Hematopoietic multipotent progenitor cell treated with erythropoietin and hydrocortisone succinate and interleukin-3 and kit ligand, for 17 days (in vitro differentiated cells): Measurements from ENCODE around the gene EPB42.

Experiments used
- DNase-seq: peaks from one replicate; pipeline ENCODE4 v3.0.0-alpha.2; 2015; ENCODE audit warnings: low spot score

EPB42 gene

DNA sequence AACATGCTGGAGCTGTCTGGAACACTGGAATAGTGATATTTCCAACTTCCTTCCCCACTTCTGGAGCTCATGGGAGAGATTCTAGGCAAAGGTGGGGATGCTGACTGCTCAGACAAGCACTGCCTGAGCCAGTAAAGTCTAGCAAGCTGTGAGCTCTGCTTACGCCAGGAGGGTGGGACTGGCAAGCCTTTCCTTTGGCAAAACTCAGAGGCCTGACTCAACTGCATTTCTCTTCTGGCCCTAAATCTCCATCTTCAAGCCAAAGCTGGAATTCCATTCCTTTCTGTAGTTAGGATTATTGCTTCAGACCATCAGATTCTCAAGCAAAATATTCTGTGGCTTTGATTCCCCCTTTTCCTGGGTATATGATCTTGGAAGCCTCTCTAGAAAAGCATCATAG lies 20.3 kb upstream of the EPB42 start:
- no peak for DNase-seq

DNA sequence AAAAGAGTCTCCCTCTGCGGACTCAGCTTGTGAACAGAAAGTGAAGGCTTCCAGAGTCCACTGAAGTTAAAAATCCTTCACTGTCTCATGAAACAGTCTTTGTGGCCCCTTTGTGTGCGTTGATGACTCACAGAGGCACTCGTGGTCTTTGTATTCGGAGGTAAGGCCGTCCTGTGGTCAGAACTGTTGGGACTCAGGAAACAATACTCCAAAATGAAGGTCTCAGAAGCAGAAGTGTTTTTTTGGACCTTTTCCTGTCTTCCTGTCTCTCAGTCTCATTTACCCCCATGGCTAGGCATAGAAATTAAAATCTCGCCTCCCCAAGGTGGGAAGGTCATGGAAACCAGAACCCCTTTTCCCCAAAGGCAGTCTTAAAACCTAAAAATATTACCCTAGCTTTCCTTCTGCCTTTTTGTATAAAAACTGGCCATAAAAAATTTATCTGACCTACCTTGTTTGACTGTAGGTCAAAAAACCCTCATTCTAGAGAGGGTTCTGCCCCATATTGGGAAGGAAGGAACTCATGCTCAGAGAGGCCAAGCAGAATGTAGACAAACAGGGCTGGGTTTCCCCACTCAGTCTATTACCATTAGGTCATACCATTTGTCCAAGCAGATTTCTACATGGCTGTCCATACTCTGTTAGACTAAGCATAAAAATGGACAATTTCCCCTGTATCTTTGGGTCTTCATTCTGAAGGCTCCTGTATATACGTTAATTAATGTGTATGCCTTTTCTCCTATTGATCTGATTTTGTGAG lies 19.1 kb upstream of the EPB42 start:
- no peak for DNase-seq

DNA sequence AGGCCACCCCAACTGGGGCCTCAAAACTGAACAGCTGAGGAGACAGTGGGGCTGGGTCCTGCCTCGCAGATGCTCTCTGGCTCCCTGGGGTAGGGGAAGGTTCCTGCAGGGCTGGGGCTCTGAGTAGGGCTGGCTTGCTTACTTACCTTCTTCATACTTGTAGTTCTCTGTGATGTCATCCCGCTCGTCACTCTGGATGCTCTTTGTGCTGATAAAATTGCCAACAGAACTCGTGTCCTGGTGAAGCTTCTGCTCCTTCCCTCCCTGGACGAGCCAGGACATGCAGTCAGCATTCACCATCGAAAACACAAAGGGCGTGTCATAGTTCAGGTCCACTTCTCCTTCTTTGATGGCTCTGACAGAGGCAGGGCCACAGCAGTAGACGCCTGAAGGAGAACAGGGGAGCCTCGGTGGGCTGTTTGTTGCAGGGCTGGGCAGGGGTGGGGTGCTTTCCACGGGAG lies 17.9 kb upstream of the EPB42 start:
- DNase-seq: no peak

DNA sequence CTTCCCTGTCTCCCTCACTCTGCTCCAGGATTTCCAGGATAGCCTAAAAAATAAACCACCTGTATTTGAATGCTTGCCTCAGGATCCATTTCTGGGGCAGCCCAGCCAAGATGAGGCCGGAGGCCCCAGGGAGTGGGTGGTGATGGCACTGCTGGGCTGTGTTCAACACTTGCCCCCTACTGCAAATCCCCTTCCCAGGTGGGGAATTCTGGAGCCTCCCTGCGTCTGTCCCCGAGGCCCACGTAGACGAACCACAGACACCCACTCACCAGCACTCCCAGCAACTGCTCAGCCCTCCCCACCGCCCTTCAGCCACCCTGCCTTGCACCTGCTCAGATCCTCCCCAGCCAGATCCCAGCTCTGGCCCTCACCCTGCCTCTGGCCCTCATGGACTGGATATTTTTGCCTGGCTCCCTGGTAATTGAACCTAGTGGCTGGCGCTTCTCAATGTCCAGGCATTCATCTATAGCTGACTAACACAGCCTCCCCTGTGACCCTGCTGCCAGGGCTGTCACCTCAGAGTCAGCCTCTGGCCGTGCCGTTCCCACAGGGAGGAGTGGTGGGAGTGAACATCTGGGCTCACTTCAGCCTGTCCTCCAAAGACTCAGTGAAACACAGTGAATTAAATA lies 17.1 kb upstream of the EPB42 start:
- DNase-seq: no peak

DNA sequence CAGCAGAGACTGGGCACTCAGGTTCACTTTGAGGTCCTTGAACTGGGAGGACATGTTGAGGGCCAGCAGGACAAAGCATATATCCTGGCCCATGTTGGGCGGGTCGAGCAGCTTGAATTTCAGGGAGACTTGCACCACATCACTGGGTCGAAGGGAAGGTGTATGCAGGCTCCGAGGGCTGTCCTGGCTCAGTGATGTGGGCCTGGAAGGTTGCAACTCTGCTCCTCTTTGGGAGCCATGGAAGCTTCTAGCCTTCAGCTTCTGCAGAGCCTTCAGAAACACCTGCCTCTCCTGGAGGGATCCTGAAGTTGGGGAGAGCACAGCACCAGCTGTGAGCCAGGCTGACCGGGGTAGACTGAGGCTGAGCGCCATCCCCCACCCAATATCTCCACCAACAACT lies 14.7 kb upstream of the EPB42 start:
- DNase-seq: no peak

DNA sequence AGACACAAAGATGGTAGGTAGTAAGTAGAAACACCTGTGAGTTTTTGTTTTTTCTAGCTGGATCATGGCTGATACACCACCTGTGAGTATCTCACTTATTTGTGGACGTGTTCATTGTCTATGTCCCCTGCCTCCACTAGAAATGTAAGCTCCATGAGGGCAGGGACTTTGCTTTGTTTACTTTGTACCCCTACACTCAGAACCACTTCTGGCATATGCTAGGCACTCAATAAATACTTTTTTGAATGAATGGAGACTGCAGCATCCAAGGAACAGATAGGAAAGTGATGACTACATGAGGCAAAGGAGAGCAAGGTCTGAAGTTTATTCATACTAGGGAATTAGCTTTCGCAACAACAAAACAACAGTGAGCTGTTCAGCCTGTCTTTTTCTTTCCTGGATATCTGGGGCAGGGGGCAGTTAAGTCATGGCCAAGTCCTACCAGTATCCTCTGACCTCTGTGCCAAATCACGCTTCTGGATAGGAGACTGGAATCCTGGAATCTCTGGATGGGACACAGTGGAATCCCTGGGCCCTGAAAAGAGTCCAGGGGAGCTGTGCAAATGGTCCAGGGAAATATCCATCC lies 11.6 kb upstream of the EPB42 start:
- no peak for DNase-seq

DNA sequence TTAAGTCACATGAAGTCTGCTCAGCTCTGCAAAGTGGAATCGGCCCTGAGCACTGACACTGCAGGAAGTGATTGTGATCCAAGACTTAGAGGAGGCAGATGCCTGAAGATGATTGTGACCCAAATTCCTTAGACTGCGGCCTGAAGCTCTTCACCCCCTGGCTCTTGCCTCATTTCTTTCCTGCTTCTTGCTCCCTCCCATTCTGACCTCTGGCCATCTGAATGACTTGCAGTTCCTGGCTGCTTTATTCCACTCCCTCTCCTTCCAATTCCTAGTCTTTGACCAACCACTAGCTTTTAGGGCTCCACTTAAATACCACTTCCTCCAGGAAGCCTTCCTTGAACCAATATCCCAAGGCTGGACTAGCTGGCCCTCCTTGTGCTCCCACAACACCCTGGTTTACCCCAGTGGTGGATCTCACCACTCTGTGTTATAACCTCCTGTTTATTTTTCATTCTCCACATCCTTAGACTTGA lies 9.9 kb upstream of the EPB42 start:
- DNase-seq: no peak

DNA sequence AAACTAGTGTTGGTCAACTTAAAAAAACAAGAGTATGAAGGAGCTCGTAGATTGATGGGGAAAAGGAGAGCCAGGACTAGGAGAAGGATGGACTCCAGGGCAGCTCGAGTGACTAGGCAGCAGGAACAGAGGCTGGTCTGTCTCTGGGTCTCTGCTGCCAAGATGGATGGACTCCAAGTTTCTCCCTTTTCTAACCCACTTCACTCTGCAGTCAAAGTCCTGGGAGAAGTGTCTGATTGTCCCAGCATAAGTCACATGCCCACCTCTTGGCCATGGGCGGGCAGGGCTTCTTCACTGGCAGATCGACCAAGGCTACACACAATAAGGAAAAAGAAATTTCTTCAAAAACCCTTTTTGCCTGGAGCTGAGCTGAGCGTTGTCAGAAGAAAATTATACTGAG lies 9.2 kb upstream of the EPB42 start:
- no peak for DNase-seq

DNA sequence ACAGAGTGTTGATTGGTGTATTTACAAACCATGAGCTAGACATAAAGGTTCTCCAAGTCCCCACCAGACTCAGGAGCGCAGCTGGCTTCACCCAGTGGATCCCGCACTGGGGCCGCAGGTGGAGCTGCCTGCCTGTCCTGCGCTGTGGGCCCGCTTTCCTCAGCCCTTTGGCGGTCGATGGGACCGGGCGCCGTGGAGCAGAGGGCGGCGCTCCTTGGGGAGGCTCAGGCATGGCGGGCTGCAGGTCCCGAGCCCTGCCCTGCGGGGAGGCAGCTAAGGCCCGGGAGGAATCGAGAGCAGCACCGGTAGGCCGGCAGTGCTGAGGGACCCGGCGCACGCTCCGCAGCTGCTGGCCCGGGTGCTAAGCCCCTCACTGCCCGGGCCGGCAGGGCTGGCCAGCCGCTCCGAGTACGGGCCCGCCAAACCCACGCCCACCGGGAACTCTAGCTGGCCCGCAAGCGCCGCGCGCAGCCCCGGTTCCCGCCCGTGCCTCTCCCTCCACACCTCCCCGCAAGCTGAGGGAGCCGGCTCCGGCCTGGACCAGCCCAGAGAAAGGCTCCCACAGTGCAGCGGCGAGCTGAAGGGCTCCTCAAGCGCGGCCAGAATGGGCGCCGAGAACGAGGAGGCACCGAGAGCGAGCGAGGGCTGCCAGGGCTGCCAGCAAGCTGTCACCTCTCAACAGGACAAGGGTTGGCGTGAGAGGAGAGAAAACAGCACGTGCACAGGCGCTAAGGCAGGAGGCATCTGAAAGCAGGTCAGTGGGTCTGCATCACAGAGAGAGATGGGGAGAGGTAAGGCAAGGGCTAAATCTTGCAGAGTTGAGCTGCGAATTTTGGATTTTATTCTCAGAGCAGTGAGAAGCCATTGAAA lies 5.9 kb upstream of the EPB42 start:
- no peak for DNase-seq

DNA sequence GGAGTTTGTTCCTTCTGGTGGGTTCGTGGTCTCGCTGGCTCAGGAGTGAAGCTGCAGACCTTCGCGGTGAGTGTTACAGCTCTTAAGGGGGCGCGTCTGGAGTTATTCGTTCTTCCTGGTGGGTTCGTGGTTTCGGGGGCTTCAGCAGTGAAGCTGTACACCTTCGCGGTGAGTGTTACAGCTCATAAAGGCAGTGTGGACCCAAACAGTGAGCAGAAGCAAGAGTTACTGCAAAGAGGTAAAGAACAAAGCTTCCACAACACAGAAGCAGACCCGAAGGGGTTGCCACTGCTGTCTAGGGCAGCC lies 5.1 kb upstream of the EPB42 start:
- peak; percentile 34 for DNase-seq

DNA sequence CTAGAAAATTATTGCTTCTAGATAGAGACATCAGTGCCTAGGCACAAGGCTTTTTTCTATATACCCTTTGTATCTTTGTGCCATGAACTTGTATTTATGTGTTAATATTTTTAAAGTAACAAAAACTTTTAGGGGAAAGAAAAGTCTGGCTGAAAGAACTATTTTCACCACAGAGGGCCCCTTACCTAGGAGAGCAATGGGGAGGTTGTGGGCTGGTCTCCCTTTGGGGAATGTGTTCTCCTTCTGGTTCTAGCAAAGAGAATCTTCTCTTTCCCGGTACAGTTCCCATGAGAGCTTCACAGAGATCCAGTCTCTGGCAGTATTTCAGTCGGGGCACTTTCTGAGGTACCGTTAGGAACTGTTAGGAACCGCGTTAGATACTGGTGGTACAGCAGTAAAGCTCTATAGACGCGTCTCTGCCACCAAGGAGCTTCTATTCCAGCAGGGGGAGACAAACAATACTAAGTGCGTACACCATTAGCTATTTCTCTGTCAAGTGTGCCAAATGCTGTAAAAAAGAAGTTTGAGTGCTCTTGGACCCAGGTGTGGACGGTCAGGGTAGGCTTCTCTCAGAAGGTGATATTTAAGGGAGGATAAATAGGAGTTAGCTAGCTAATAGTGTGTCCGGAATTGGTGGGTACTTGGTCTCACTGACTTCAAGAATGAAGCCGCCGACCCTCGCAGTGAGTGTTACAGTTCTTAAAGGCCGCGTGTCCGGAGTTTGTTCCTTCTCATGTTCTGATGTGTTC lies 4.6 kb upstream of the EPB42 start:
- DNase-seq: peak; percentile 91

DNA sequence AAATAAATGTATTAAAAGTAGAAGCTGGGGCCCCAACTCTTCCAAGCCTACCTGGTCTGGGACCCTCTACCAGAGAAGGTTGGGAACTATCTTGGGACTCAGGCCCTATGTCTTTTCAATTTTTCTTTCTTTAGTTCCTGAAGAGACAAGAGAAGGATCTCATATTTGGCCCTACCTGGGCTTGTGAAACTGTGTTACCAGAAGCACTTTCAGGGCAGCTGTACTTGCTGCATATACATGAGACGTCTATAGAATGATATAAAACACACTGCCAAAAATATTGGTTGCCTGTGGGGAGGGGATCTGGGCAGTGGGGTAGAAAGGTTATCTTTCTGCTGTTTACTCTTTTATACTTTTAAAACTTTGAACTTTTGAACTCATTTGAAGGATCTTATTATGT lies 604 bp upstream of the EPB42 start:
- DNase-seq: no peak

DNA sequence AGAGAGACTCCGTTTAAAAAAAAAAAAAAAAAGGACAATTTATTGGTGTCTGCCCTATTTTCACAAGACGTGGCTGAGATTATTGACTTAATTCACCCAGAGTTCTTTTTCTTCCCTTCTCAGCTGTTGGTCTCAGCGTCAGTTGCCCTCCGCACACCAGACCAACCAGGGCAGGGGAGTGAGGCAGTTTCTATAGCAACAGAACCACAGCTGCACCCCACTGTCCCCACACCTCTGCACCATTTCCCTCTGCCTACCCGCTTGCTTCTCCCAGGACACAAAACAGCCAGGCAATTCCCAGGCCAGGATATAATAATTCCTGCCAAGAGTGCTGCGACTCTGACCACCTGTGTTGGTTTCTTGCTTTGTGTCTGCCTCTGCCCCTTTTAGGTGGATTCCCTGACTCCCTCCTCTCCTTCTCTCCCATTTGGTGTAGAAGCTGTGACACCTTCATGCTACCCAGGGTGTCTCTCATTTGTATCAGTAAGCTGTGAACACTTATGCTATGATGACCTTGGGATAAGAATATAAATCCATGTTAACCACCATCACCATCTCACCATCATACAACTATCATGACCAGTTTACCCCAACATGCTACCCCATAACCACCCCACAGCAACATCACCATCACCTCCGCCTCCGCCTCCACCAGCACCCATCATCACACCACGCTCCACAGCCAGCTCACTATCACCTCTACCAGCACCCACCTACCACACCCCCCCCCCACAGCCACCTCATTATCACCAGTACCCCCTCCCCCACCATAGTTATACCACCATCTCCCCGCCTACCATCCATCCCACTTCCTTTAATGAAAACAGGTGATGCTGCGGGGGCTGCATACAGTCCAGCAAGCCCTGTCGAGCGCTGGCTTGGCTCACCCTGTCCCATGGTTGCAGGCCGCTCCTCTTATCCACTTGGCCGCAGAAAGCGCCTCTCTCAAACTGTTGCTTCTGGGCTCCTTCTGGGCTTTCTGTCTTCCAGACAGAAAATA lies 589 bp downstream of the EPB42 start:
- DNase-seq: peak; percentile 80

DNA sequence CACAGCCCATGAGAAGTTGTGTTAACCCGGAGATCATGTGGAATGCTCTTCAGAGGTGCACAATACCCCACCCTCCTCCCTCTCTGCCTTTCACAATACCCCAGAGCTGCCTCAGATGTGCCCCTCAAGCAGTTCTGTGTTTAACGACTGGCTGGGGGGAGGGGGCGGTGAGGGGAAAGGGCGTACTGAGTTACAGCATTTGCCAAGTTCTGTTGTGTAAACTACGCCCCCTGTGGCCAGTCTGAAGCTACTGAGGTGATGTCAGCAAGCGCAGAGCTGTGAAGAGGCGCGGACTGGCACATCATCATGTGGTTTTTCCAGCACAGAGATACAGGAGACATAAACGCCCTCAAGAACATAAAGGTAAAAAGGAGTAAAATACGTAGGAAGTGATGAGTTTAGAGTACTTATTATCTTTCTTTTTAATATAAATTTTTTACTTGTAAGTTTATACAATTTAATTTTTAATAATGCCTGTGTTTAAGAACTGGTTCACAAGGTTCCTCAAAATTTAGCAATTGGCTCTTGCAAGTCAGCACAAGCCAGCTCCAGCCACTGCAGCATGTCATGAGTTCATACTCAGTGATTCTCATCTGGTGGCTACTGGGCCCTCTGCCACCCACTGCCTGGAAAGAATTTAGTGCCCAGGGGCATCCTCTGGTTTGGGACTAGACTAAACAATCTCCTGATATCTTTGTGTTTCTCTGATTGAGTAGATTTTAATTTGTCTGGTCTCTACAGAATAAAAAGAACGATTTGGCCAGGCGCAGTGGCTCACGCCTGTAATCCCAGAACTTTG lies 1.7 kb downstream of the EPB42 start:
- DNase-seq: peak; percentile 93

DNA sequence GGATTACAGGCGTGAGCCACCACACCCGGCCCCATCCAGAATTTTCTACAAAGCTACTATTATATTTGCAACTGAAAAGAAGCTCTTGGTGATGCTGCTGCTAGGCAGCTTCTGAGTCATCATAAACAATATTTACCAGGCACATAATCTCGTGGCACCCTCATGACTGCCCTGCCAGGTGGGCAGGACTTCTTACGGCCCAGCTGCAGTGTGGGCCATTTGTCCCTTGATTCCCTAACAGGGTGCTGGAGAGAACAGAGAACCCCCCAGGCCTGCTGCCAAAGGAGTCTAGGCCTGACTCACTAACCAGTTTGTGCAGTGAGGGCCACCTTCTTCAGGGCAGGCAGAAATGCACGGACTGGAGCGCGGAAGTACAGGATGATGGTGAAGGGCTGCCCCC lies 4.9 kb downstream of the EPB42 start:
- peak; percentile 60 for DNase-seq

DNA sequence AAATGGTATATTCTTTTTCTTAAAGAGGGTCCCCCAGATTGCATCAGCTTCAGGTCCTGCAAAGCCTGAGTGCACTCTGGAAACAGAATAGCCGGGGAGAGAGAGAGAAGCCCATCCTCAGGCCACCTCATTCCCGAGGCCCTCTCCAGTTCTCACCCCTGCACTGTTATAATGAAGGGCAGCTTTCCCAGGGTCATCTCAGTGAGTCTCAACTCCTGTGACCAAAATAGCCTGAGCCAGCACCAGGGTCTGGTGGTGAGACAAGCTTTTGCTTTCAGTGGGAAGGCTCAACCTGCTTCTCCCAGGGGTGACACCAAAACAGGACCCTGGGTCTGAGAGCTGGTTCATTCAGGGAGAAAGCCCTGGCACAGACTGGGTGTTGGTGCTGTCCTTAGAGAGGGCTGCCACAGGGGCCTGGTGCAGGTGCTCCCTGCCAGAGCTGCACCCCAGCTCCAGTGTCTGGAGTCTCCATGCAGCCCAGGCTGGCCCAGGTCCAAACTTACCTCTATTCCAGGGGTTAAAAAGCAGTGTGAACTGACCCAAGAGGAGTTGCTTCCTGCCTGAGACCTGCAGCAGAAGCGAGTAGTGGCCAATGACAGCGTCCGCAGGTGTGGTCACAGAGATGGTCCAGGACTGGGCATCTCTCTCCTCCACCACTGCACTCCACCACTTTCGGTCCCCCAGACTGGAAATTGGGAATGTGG lies 6.1 kb downstream of the EPB42 start:
- DNase-seq: no peak

DNA sequence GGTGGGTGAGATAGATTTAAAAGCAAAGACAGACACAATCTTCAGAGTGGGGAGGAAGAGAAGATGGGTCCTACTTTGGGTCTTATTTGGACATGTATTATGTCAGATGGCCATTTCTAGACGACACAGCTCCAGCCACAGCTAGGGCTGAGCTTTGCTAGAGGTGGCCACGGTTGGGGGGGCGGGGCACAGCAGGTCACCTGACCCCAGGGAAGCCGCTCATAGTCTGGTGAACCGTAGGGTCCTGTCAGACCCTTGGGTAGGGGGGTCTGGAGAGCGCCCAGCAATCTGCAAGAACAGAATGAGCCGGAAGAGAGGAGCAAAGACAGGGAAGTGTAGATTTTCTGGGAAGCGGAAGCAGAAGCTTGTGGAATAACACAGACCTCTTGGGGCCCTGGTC lies 6.6 kb downstream of the EPB42 start:
- no peak for DNase-seq

DNA sequence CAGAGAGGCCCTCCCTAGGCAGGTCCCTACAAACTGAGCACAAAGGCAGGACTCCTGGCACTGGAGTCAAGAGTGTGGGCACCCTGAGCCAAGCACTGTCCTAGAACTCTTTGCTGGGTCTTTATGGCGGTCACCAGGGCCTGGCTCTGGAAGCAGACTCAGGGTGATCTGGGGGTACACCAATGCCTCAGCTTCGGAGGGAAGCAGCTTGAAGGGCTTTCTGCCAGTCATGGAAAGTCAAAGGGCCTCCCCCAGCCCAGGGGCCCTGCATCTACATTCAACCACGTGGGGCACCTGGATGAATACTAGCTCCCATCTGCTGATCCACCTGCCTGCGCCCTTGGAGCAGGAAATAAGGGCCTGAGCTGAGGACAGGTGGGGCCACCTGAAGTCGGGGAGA lies 7.4 kb downstream of the EPB42 start:
- no peak for DNase-seq

DNA sequence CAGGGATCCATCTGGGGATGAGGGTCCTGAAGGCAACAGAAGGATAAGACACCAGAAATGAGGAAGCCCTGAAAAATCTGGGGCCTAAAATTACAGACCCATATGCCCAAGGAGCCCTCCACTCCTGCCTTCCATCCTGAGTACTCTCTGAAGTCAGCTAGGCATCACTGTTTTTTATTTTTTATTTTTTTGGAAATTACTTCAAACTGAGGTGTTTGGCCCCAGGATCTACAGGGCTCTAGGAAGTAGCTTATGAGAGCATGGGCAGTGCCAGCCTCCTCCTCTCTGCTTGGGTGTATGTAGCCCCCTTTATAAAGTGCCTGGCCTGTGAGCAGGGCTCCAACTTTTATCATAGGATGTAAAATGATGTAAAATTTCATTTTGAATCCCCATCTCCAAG lies 7.9 kb downstream of the EPB42 start:
- no peak for DNase-seq
